Bronchial epithelial cell (primary cell): ENCODE data around the gene NUDT14. TPM values are rescaled to one million over a fixed set of nuclear protein-coding genes. Genes with fewer than 3 reads are reported as not detected.

Experiments used
- DNase-seq: peaks from one replicate; pipeline ENCODE4 v3.0.0-alpha.2; 2010; ENCODE audit warnings: low read depth
- FAIRE-seq: peaks from 2 replicates; lab custom pipeline; 2011; peaks lifted over from hg19 to GRCh38; lab: Jason Lieb, UNC
- H3K27me3 ChIP-seq: 2 replicates; pipeline ENCODE4 v1.5.1; 2011; ENCODE audit warnings: low read length; ENCODE audit not compliant: control insufficient read depth, insufficient read depth
- H3K36me3 ChIP-seq: 2 replicates; pipeline ENCODE4 v1.5.1; 2011; ENCODE audit warnings: low read length; ENCODE audit not compliant: control insufficient read depth, insufficient read depth
- H3K4me3 ChIP-seq: 2 replicates; pipeline ENCODE4 v1.5.1; 2011; ENCODE audit warnings: mild to moderate bottlenecking, low read depth, low read length, control low read depth
- CTCF ChIP-seq: IDR thresholded peaks from 2 replicates; pipeline ENCODE4 v1.5.1; 2011; ENCODE audit warnings: mild to moderate bottlenecking, moderate library complexity, low read length, control low read depth, inconsistent platforms; ENCODE audit not compliant: insufficient read depth, severe bottlenecking
- total RNA-seq: library from RNA; depleted of rRNA; stranded (reverse); fragments of >200 nt; gene quantifications from 2 replicates; pipeline ENCODE4 v1.2.1, GENCODE V29; 2014

Gene NUDT14
- total RNA-seq, 1 donor from 2014 or later: 31.9 TPM

GRCh38 chr14:105146181-105146975, 34.7 kb downstream of the NUDT14 start:
- TF ChIP-seq CTCF: no peak
- FAIRE-seq (no peak), DNase-seq (no peak)
- no peak overlapping the region for H3K4me3 ChIP-seq
- peaks cover 51% of the 10 kb centered on the region for H3K36me3 ChIP-seq
- H3K27me3 ChIP-seq: no peaks in the 10 kb centered on the region

GRCh38 chr14:105145381-105146180, 35.5 kb downstream of the NUDT14 start:
- TF ChIP-seq CTCF: no peak
- FAIRE-seq: no peak
- no peak for DNase-seq
- no peak overlapping the region for H3K4me3 ChIP-seq
- peaks cover 49% of the 10 kb centered on the region for H3K36me3 ChIP-seq
- no peaks in the 10 kb centered on the region for H3K27me3 ChIP-seq

GRCh38 chr14:105144666-105145380, 36.3 kb downstream of the NUDT14 start:
- H3K36me3 ChIP-seq: peaks cover 45% of the 10 kb centered on the region
- no peak overlapping the region for H3K4me3 ChIP-seq
- FAIRE-seq: no peak
- DNase-seq: no peak
- peak; percentile 2 for TF ChIP-seq CTCF
- H3K27me3 ChIP-seq: no peaks in the 10 kb centered on the region

- DNase-seq (no peak), FAIRE-seq (no peak)
- H3K36me3 ChIP-seq: peaks cover 43% of the 10 kb centered on the region
- H3K4me3 ChIP-seq: no peak overlapping the region
- TF ChIP-seq CTCF: no peak
- no peaks in the 10 kb centered on the region for H3K27me3 ChIP-seq
Measured at GRCh38 chr14:105144026-105144665, 37.0 kb downstream of the NUDT14 start.

GRCh38 chr14:105143451-105144025, 37.6 kb downstream of the NUDT14 start:
- FAIRE-seq: no peak
- Histone ChIP-seq H3K4me3 (no peak overlapping the region), H3K27me3 (no peaks in the 10 kb centered on the region), H3K36me3 (peaks cover 41% of the 10 kb centered on the region)
- TF ChIP-seq CTCF: no peak
- DNase-seq: no peak
